Bronchial epithelial cell (primary cell): ENCODE measurements around the gene SLC35E2B. TPM values are rescaled to one million over a fixed set of nuclear protein-coding genes. Genes with fewer than 3 reads are reported as not detected.
"Not testable (repeated sequence)": the region's sequence is repeated elsewhere in the genome, so short reads cannot be mapped to it uniquely, and the experiment has no call there.

Experiments used
- DNase-seq: peaks from one replicate; pipeline ENCODE4 v3.0.0-alpha.2; 2010; ENCODE audit warnings: low read depth
- FAIRE-seq: peaks from 2 replicates; lab custom pipeline; 2011; peaks lifted over from hg19 to GRCh38; lab: Jason Lieb, UNC
- H3K27me3 ChIP-seq: 2 replicates; pipeline ENCODE4 v1.5.1; 2011; ENCODE audit warnings: low read length; ENCODE audit not compliant: control insufficient read depth, insufficient read depth
- H3K36me3 ChIP-seq: 2 replicates; pipeline ENCODE4 v1.5.1; 2011; ENCODE audit warnings: low read length; ENCODE audit not compliant: control insufficient read depth, insufficient read depth
- H3K4me3 ChIP-seq: 2 replicates; pipeline ENCODE4 v1.5.1; 2011; ENCODE audit warnings: mild to moderate bottlenecking, low read depth, low read length, control low read depth
- CTCF ChIP-seq: IDR thresholded peaks from 2 replicates; pipeline ENCODE4 v1.5.1; 2011; ENCODE audit warnings: mild to moderate bottlenecking, moderate library complexity, low read length, control low read depth, inconsistent platforms; ENCODE audit not compliant: insufficient read depth, severe bottlenecking
- total RNA-seq: library from RNA; depleted of rRNA; stranded (reverse); fragments of >200 nt; gene quantifications from 2 replicates; pipeline ENCODE4 v1.2.1, GENCODE V29; 2014

The SLC35E2B gene
- total RNA-seq, 1 donor from 2014 or later = 14.0 TPM

- not testable (repeated sequence) for H3K27me3 ChIP-seq, FAIRE-seq, H3K36me3 ChIP-seq, DNase-seq, H3K4me3 ChIP-seq
Observed at GRCh38 chr1:1727131-1727651, 34.6 kb upstream of the SLC35E2B start.

GRCh38 chr1:1726088-1726487 is 33.5 kb upstream of the SLC35E2B start:
- FAIRE-seq, H3K27me3 ChIP-seq, H3K36me3 ChIP-seq, DNase-seq, H3K4me3 ChIP-seq: not testable (repeated sequence)

GRCh38 chr1:1724035-1724864 is 31.7 kb upstream of the SLC35E2B start, which contains the start of gene CDK11A:
TSS of gene CDK11A (minus strand) at chr1:1724357. CDS start at chr1:1722818, 1,539 bp downstream.
- not testable (repeated sequence) for FAIRE-seq, H3K27me3 ChIP-seq, H3K36me3 ChIP-seq
- H3K4me3 ChIP-seq = peak within 1 kb of the TSS; percentile 47
- peak; percentile 27 for TF ChIP-seq CTCF
- DNase-seq = peak; percentile 98

- DNase-seq (no peak), FAIRE-seq (no peak)
- Histone ChIP-seq H3K27me3 (no peaks in the 10 kb centered on the region), H3K36me3 (peaks cover 11% of the 10 kb centered on the region), H3K4me3 (no peak overlapping the region)
- TF ChIP-seq CTCF = no peak
Observed at GRCh38 chr1:1721201-1721600, 28.6 kb upstream of the SLC35E2B start.

GRCh38 chr1:1715109-1715883 is 22.7 kb upstream of the SLC35E2B start:
- not testable (repeated sequence) for FAIRE-seq, H3K36me3 ChIP-seq, DNase-seq, H3K4me3 ChIP-seq, H3K27me3 ChIP-seq

- H3K27me3 ChIP-seq, H3K36me3 ChIP-seq, FAIRE-seq, H3K4me3 ChIP-seq, DNase-seq: not testable (repeated sequence)
Observed at GRCh38 chr1:1707897-1708296, 15.3 kb upstream of the SLC35E2B start.

- not testable (repeated sequence) for H3K27me3 ChIP-seq, DNase-seq, H3K36me3 ChIP-seq, FAIRE-seq, H3K4me3 ChIP-seq
Observed at GRCh38 chr1:1707241-1707640, 14.6 kb upstream of the SLC35E2B start.

GRCh38 chr1:1705623-1706022 is 13.0 kb upstream of the SLC35E2B start:
- not testable (repeated sequence) for H3K27me3 ChIP-seq, H3K4me3 ChIP-seq, DNase-seq, H3K36me3 ChIP-seq, FAIRE-seq

- H3K36me3 ChIP-seq, DNase-seq, FAIRE-seq, H3K27me3 ChIP-seq, H3K4me3 ChIP-seq: not testable (repeated sequence)
Observed at GRCh38 chr1:1704284-1704957, 11.8 kb upstream of the SLC35E2B start.
